Activated CD8-positive, alpha-beta memory T cell treated with anti-CD3 and anti-CD28 coated beads, Interleukin-2, amount 10 ng/mL, durations not matched to agents 7 days and 5 days (primary cell): ENCODE measurements around the gene CAPG. TPM values are rescaled to one million over a fixed set of nuclear protein-coding genes. Genes with fewer than 3 reads are reported as not detected.
"Not testable (repeated sequence)": the region's sequence is repeated elsewhere in the genome, so short reads cannot be mapped to it uniquely, and the experiment has no call there.

Experiments
- ATAC-seq: fragments of 150-1000 bp; cut with Tn5 transposase; one replicate; pipeline ENCODE4 v1.10.0; 2021; ENCODE audit warnings: moderate library complexity
- CTCF ChIA-PET: fragments of 350-600 bp; sonication (Branson Sonifier 250); formaldehyde crosslinking; loops from one replicate; lab custom pipeline; 2021; ENCODE audit warnings: antibody characterized with exemption; lab: Charles Lee
- DNase-seq: peaks from one replicate; pipeline ENCODE4 v3.0.0-alpha.2; 2020
- H3K27ac Mint-ChIP-seq: one replicate; pipeline ENCODE4 v1.8.0; 2021; ENCODE audit warnings: mild to moderate bottlenecking, mixed read lengths
- H3K27me3 Mint-ChIP-seq: one replicate; pipeline ENCODE4 v1.8.0; 2021; ENCODE audit warnings: mixed read lengths
- H3K36me3 Mint-ChIP-seq: one replicate; pipeline ENCODE4 v1.8.0; 2021; ENCODE audit warnings: mild to moderate bottlenecking, mixed read lengths
- H3K4me1 Mint-ChIP-seq: one replicate; pipeline ENCODE4 v1.8.0; 2021; ENCODE audit warnings: mixed read lengths
- H3K4me3 Mint-ChIP-seq: one replicate; pipeline ENCODE4 v1.8.0; 2021; ENCODE audit warnings: mild to moderate bottlenecking, moderate library complexity, mixed read lengths
- H3K9me3 Mint-ChIP-seq: one replicate; pipeline ENCODE4 v1.8.0; 2022; ENCODE audit warnings: low read depth, mixed read lengths
- total RNA-seq, 2 experiments: library from RNA; stranded (reverse); gene quantifications; one replicate each; pipeline ENCODE4 v1.2.3, GENCODE V29; 2021

Gene CAPG
- total RNA-seq, 2 experiments from 2014 or later: 204 to 211 TPM

GRCh38 chr2:85421260-85422071 lies 11.3 kb upstream of the CAPG start:
- Mint-ChIP-seq H3K27me3 (no peaks in the 10 kb centered on the region), H3K4me3 (no peak overlapping the region), H3K4me1 (peaks cover 25% of the 10 kb centered on the region), H3K27ac (peak overlapping the region; percentile 81), H3K36me3 (no peaks in the 10 kb centered on the region), H3K9me3 (no peaks in the 10 kb centered on the region)
- CTCF ChIA-PET: interaction anchor here (1.1 to 27.1 kb wide), 13 partner anchors 8 to 216 kb away, joined by 3 to 458 read pairs (median 7); partner anchors contain the start of genes ELMOD3, MAT2A, RETSAT and RNF181
- ATAC-seq (no peak), DNase-seq (no peak)

DNA sequence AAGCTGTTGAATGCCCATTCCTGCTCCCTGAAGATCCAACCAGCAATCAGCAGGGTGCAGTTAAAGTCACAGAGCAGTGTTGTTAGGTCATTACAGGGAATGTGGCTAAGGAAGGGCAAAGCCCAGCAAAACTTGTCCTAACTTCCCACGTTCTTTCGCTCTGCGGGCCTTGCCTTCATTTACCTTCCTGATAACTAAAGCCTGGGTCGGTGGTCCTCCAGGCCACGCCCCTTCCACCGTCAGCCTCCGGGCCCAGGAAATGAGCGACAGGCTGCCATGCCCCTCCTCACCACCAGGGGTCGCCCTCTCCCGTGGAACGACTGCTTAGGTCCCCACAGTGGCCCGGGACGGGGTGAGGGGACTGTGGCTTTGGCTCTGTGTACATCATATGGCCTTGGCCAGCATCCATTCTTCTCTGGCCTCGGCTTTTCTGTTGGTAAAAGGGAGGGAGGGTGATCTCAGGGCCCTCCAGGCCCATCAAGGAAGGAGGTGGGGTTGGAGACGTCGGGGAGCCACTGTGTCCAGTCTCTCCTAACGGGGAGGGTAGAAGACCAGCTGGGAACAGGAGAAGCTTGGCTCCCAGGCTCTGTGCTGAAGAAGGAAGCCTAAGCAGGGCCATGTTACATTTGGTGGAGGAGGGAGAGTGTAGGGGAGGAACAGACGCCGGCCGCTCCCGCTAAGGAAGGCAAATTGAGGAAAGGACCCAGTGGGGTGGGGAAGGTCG lies 10.5 kb upstream of the CAPG start:
- Mint-ChIP-seq H3K4me3 (peak overlapping the region; percentile 45), H3K9me3 (no peaks in the 10 kb centered on the region), H3K4me1 (peaks cover 25% of the 10 kb centered on the region), H3K36me3 (no peaks in the 10 kb centered on the region), H3K27ac (peak overlapping the region; percentile 81), H3K27me3 (no peaks in the 10 kb centered on the region)
- peak; percentile 72 for ATAC-seq
- DNase-seq: peak; percentile 94
- CTCF ChIA-PET: interaction anchor here (0.7 to 27.1 kb wide), 18 partner anchors 9 to 287 kb away, joined by 3 to 458 read pairs (median 5); partner anchors contain the start of genes ELMOD3, MAT2A, RETSAT and RNF181

DNA sequence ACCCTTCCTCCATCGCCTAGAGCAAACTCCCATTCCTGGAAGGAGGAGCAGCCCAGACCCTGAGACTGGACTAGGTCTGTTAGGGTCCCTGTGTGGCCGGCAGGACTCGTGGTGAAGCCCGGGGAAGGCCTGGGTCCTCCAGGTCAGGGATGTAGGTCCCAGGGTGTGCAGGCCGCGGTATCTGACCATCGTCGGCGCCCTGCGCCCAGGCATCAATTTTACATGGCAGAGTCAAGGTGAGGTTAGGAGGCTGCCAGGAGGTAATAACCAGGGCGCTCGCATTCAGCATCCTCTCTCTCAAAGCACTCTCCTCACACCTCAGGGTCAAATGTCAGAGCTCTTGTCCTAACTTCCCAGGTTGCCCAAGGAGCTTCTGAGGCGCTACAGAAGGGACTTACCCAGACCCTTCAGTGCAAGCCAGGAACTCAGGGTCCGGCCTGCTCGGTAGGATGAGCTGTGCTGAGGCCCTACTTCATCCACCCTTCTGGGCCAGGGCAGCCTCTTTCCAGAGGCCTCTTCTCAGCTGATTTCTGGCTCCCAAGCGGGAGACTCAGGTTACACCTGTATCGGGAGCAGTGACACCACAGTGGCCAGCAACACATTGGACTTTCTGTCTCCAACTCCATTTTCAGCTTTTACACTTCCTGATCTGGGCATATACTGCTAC lies 9.0 kb upstream of the CAPG start:
- no peak for DNase-seq
- peaks cover 38% of the 10 kb centered on the region for H3K4me1 Mint-ChIP-seq

DNA sequence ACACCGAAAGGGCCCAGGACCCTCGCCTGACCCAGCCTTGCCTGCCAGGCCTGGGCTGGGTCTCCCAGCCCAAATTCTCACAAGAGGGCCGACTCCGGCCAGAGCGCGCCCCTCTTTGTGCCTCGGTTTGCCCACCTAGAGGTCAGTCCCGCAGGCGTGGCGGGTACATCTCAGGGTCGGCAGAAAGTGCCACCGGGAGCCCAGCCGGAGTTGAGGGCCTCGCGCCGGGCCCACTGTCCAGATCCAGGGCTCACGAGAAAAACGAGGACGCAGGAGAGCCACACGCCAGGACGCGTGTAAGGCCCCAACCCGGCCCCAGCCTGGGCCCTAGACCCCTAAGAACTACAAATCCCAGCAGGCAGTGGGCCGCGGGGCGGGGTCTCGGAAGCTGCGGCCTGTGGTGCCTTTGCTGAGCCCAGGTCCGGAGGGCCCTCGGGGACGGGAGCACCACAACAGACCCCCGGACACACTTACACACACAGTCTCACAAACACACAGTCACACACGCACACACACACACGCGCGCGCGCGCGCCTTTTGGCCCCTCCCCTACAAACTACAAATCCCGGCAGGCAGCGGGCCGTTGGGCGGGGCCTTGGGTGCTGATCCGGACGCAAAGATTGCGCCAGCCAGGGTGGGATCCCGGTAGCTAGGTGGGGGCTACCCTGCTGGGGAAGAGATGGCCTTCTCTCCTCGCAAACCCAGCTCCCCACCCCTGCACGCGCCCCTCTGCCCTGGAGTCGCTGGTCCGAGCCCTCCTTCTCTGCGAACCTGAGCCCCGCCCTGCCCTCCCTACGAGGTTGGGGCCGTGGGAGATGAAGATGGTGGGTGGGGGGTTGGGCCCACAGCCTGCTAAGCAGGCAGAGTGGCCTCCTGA lies 8.2 kb upstream of the CAPG start, which contains the start of gene SH2D6:
SH2D6 (plus strand) TSS at position 583 of the 877 bp plus-strand sequence. CDS start 10,752 bp downstream, outside the sequence.
- H3K36me3 Mint-ChIP-seq: no peaks in the 10 kb centered on the region
- CTCF ChIA-PET: interaction anchor here (0.8 to 27.1 kb wide), 11 partner anchors 14 to 493 kb away, joined by 3 to 458 read pairs (median 6); partner anchors contain the start of genes ELMOD3, GGCX, MAT2A and RETSAT
- DNase-seq (peak; percentile 90), ATAC-seq (peak; percentile 89)
- peaks cover 3% of the 10 kb centered on the region for H3K27me3 Mint-ChIP-seq
- H3K4me3 Mint-ChIP-seq: peak within 1 kb of the TSS; percentile 88
- H3K4me1 Mint-ChIP-seq: peaks cover 43% of the 10 kb centered on the region
- peak within 1 kb of the TSS; percentile 97 for H3K27ac Mint-ChIP-seq
- H3K9me3 Mint-ChIP-seq: no peaks in the 10 kb centered on the region

More for the DNA sequence above, 9.0 kb upstream of the CAPG start:
- H3K27ac Mint-ChIP-seq: peak overlapping the region; percentile 97
- no peaks in the 10 kb centered on the region for H3K27me3 Mint-ChIP-seq
- ATAC-seq: no peak
- H3K4me3 Mint-ChIP-seq: peak overlapping the region; percentile 88
- no peaks in the 10 kb centered on the region for H3K36me3 Mint-ChIP-seq
- H3K9me3 Mint-ChIP-seq: no peaks in the 10 kb centered on the region
- CTCF ChIA-PET: interaction anchor here (0.7 to 27.1 kb wide), 18 partner anchors 10 to 494 kb away, joined by 3 to 458 read pairs (median 5); partner anchors contain the start of genes ELMOD3, GGCX, MAT2A and RETSAT

DNA sequence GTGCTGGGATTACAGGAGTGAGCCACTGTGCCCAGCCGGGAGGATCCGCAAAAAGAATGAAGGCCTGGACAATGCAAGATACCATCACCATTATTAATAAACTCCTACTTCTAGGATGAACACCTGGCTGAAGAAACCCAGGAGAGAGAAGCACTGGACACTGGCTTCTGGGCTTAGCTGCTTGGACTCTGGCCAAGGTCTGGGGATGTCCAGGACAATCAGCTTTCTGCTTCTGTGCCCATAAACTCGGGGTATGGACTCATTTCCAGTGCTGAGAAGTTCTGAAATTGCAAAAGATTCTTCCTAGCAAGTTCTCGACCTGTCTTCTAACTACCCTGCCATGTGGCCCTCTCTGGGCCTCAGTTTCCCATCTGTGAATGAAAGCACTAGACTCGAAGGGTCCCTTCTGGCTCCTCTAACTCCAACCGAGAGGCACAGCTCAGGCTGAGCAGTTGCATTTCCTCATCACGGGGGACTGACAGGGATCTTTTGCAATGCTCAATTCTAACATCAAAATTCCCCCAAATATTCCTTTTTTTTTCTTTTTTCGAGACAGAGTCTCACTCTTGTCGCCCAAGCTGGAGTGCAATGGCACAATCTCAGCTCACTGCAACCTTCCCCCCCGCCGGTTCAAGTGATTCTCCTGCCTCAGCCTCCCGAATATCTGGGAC lies 5.9 kb upstream of the CAPG start:
- Mint-ChIP-seq H3K27ac (no peak overlapping the region), H3K36me3 (no peaks in the 10 kb centered on the region), H3K4me3 (no peak overlapping the region), H3K27me3 (peaks cover 8% of the 10 kb centered on the region), H3K4me1 (peaks cover 50% of the 10 kb centered on the region), H3K9me3 (no peaks in the 10 kb centered on the region)
- CTCF ChIA-PET: interaction anchor here (1.7 to 27.1 kb wide), 2 partner anchors 9 to 131 kb away, joined by 3 to 458 read pairs; partner anchors contain the start of gene MAT2A
- no peak for DNase-seq
- no peak for ATAC-seq

GRCh38 chr2:85414761-85415553 lies 4.8 kb upstream of the CAPG start:
- DNase-seq (no peak), ATAC-seq (no peak)
- CTCF ChIA-PET: interaction anchor here (0.8 to 1.1 kb wide), 2 partner anchors 10 to 125 kb away, joined by 3 read pairs; no protein-coding TSS in a partner anchor
- Mint-ChIP-seq H3K27ac (no peak overlapping the region), H3K27me3 (peaks cover 8% of the 10 kb centered on the region), H3K4me1 (peaks cover 51% of the 10 kb centered on the region), H3K36me3 (no peaks in the 10 kb centered on the region), H3K4me3 (no peak overlapping the region), H3K9me3 (no peaks in the 10 kb centered on the region)

- DNase-seq, ATAC-seq, H3K4me3 Mint-ChIP-seq, H3K27ac Mint-ChIP-seq, H3K9me3 Mint-ChIP-seq, H3K36me3 Mint-ChIP-seq, H3K27me3 Mint-ChIP-seq: not testable (repeated sequence)
- CTCF ChIA-PET: interaction anchor here (0.8 to 1.1 kb wide), 3 partner anchors 9 to 136 kb away, joined by 3 to 5 read pairs (median 3); no protein-coding TSS in a partner anchor
- peaks cover 51% of the 10 kb centered on the region for H3K4me1 Mint-ChIP-seq
Observed at GRCh38 chr2:85414421-85414759, 4.2 kb upstream of the CAPG start.

DNA sequence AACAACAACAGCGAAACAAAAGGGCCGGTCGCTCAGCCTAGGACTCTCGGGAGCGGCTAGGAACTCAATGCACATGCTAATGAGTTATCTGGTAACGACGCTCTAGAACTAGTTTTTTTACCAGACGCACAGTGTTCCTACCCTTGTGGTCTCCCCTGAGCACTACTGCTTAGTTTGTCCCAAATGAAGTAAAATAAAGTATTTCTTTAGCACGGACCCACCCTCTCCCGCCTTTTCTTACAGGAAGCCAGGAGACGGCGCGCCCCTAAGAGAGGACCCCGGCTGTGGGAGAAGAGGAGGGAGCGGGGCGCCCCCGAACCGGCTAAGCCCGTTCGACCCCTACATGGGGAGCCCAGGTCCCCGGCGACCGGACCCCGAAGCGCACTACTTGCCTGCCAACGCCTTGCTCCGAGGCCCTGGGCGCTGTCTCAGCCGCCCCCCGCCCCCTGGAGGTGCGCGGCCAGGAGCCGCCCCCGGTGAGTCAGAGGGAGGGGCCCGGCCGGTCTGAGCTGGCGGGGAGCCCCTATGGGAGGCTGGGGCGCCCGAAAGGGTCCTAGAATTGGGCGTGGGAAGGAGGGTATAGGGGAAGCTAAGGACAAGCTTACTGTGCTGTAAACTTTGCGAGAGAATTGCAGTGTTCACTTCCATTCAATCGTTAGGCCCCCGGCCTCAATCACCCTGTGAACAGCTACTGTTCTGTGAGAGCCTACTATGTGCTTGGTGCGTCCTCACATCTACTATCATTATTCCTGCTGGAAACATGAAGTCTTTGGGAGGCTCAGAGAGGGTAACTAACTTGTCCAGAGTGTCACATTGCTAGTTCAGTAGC lies 3.6 kb upstream of the CAPG start:
- peak overlapping the region; percentile 65 for H3K4me3 Mint-ChIP-seq
- CTCF ChIA-PET: interaction anchor here (0.6 to 1.1 kb wide), 5 partner anchors 9 to 1825 kb away, joined by 3 to 5 read pairs (median 3); no protein-coding TSS in a partner anchor
- DNase-seq: peak; percentile 56
- H3K4me1 Mint-ChIP-seq: peaks cover 51% of the 10 kb centered on the region
- no peaks in the 10 kb centered on the region for H3K9me3 Mint-ChIP-seq
- H3K27me3 Mint-ChIP-seq: peaks cover 8% of the 10 kb centered on the region
- peak overlapping the region; percentile 78 for H3K27ac Mint-ChIP-seq
- peak; percentile 34 for ATAC-seq
- H3K36me3 Mint-ChIP-seq: no peaks in the 10 kb centered on the region

DNA sequence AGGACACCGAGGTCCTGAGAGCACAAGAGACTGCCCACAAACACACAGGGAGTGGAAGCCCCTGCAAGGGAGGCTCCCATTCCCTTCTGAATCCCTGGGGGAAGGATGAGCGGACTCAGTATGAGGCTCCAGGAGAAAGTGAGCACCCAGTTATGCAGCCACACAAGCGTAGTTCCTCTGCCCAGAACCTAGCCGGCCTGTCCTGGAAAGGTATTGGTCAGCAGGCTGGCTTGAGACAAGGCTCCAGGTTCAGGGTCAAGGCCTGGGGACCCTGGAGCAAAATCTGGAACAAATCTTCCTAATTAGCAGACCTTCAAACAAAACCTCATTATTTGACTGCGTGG lies 1.2 kb upstream of the CAPG start:
- CTCF ChIA-PET: no interaction called here
- H3K9me3 Mint-ChIP-seq: no peaks in the 10 kb centered on the region

DNA sequence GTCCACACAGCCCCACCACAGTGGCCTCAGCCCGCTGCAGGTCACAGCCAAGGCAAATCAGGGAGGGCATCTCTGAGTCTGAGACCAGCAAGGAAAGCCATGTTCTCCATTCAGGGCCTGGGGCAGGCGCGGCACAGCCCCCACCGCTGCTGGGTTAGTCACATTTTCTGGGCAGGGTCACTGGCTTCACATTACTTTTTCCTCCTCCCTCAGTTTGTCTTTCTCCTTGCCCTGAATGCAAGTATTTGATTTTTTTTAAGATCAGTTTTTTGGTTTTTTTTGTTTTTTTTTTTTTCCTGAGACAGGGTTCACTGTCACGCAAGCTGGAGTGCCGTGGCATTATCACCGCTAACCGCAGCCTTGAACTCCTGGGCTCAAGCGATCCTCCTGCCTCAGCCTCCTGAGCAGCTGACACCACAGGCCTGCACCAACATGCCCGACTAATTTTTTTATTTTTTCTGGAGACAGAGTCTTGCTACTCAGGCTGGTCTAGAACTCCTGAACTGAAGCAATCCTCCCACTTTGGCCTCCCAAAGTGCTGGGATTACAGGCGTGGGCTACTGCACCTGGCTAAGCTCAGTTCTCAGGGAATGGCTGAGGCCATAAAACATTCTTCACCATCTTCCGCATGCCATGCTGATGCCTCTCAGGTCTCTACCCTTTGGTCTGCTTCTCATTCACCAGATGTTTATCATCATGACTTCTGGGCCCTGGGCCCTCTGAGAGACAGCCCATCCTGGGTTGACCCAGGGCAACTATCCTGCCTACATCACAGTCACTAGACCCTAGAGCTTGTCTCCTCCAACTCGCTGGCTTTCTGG lies 628 bp upstream of the CAPG start:
- peaks cover 66% of the 10 kb centered on the region for H3K4me1 Mint-ChIP-seq

More for the DNA sequence above, 1.2 kb upstream of the CAPG start:
- no peak overlapping the region for H3K4me3 Mint-ChIP-seq
- no peak for ATAC-seq
- no peak for DNase-seq
- H3K27me3 Mint-ChIP-seq: peaks cover 8% of the 10 kb centered on the region
- no peak overlapping the region for H3K27ac Mint-ChIP-seq
- H3K4me1 Mint-ChIP-seq: peaks cover 61% of the 10 kb centered on the region
- H3K36me3 Mint-ChIP-seq: peaks cover 7% of the 10 kb centered on the region

More for the DNA sequence above, 628 bp upstream of the CAPG start:
- Mint-ChIP-seq H3K36me3 (peaks cover 7% of the 10 kb centered on the region), H3K9me3 (no peaks in the 10 kb centered on the region), H3K27me3 (peaks cover 8% of the 10 kb centered on the region), H3K27ac (peak overlapping the region; percentile 83), H3K4me3 (peak overlapping the region; percentile 78)
- DNase-seq: no peak
- CTCF ChIA-PET: interaction anchor here (1.9 kb wide), 1 partner anchor 141 kb away, joined by 8 read pairs; no protein-coding TSS in a partner anchor
- ATAC-seq: no peak
